Stimulated activated CD8-positive, alpha-beta memory T cell treated with anti-CD3 and anti-CD28 coated beads, Interleukin-7, amount 100 ng/mL, for 48 hours (primary cell): ENCODE data around the gene POP4.
A peak's percentile ranks its signal among the peaks of the same experiment; 100 is the strongest.
"Not testable (repeated sequence)": the region's sequence is repeated elsewhere in the genome, so short reads cannot be mapped to it uniquely, and the experiment has no call there.

Experiments
- DNase-seq, 2 donors: peaks; one replicate each; pipeline ENCODE4 v3.0.0-alpha.2; 2020; ENCODE audit warnings: low read depth in 1 of 2; ENCODE audit errors: extremely low read depth in 1 of 2

Gene POP4

GRCh38 chr19:29610574-29611271 lies 4.6 kb downstream of the POP4 start:
- peak; percentile 61 to 71 for DNase-seq

- no peak for DNase-seq
These were observed 6.0 kb downstream of the POP4 start for GRCh38 chr19:29612121-29612520.

DNA sequence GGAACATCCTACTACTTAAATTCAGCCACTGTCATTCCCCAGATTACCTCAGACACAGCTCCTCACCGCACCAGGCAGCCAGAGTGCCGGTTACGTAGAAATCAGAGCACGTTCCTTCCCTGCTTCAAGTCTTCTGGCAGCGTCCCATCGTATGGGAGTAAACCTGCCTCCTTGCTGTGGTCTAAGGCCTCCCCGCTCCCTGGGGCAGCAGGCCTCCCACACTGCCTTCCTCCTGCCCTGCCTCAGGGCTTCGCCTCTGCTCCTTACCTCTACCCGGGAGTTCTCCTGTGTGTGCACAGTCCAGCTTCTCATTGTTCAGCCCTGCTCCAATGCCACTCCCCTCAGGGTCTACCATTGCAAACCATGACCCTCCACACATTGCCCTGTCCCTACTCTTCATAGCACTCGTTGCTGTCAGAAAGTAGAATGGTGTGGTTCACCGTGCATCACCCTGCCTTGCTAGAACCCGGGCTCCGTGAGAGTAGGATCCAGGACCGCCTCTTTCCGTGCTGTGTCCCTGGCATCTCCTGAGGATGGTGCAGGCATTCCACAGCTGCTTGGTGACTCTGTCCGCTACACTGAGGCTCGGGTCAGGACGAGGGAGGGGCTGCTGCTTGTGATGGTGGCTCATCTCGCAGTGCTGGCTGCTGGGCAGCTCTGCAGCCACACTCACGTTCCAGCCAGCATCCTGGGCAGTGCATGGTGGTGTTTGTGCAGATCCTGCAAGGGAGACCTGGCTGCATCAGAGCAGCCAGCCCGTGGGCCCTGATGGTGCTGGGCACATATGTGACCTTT lies 6.9 kb downstream of the POP4 start:
- DNase-seq = no peak

- no peak for DNase-seq
These were observed 8.0 kb downstream of the POP4 start for GRCh38 chr19:29614046-29614445.

DNA sequence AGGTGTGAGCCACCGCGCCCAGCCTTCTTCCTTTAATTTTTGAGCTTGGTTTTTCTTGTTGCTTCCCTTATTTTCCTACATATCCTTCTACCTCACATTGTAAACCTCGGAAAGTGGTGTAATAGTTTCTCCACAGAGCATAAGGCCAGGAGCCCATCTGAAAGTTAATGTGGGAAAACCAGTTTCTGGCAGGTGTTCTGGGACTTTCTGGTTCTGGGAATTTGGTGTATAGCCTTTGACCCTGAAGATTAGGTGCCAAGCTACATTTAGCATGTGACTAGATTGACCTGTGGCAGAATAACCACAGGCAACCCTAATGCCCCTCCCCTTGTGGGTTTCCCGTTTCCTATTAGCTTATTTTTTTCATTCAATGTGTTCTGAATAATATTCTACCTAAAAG lies 8.7 kb downstream of the POP4 start:
- no peak for DNase-seq

GRCh38 chr19:29615891-29616425 lies 9.9 kb downstream of the POP4 start:
- no peak for DNase-seq

- no peak for DNase-seq
These were observed 10.5 kb downstream of the POP4 start for GRCh38 chr19:29616541-29616940.

DNA sequence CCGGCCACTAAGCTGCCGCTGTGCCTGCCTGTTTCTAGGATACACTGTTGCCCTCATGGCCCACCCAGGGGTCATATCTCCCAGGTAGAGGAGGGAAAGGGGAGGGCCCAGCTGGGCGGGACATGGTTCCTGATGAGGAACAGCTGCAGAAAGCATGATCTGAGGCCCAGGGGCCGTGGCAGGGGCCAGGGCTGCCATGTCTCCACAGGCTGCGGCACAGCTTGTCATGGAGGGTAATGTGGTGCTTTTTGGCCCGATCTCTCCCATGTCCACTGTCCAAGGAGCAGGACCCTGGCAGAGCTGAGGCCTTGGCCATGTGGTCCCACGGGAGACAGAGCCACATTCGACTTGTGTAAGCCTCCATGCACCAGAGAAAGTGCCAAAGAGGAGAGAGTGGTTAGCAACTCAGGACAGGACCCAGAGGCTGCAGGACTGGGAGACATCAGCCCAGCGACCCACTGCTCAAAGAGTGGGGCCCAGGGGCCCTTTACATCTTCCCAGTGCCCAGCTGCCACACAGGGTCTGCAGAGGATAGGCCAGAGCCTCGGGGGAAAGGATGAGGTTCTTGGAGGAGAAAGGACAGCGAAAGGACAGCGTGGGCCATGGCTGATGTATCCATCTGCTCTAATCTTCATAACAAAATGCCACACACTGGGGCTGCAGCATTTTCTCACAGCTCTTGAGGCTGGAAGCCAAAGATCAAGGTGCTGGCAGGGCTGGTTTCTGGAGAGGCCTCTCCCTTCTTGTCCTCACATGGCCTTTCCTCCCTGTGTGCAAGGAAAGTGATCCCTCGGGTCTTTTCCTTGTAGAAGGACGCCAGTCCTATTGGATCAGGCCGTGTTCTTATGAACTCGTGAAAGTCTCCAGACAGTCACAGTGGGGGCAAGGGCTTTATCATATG lies 11.5 kb downstream of the POP4 start:
- no peak for DNase-seq

DNA sequence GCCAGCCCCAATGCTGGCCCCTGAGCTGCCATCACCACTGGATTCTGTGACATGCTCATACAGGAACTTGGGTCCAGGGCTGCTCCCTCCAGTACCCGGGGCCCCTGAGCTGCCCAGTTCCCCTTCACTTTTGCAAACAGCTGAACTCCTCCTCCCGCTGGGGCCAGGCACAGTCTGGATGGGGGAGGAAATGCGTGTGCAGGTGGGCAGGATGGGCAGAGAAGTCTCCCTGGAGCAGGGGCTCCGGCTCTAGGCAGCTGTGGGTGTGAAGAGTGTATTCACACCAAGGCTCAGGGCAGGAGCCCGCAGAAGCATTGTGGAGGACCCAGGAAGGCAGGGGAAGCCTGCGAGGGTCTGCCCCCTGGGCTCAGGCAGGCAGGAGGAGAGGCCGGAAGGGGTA lies 12.4 kb downstream of the POP4 start:
- no peak for DNase-seq

DNA sequence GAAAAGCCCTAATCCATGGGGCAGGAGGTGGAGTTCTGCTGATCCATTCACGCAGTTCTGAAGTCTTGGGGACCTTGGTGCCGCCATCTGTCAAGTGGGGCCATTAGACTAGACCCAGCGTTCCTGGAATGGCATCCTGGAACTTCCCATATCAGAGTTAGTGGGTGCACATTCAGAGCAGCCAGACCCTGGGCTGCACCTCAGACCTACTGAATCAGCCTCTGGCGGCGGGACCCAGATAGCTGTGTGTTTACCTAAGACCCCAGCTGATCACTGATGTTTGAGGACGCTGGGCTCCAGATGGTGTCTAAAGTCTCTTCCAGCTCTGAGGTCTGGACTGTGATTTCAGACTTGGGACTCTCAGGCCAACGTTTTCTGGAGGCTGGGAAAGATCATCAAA lies 12.8 kb downstream of the POP4 start:
- no peak for DNase-seq

DNA sequence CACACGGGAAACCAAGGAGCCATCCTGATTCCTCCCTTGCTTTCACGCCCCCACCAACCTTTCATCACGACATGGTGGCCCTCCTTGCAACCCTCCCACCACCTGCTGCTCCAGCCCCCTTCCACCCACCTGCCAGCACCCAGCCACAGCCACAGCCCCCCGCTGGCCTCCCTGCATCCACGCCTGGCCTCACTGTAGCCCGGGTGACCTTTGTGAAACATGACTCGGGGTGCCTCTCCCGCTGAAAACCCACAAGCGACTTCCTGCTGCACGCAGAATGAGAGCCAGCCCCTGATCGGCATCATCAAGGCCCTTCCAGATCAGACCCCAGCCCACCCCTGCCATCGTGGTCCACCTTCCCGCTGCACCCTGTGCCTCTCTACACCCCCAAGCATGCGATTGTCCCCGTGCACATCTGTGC lies 14.9 kb downstream of the POP4 start:
- DNase-seq = peak; percentile 55 to 74

DNA sequence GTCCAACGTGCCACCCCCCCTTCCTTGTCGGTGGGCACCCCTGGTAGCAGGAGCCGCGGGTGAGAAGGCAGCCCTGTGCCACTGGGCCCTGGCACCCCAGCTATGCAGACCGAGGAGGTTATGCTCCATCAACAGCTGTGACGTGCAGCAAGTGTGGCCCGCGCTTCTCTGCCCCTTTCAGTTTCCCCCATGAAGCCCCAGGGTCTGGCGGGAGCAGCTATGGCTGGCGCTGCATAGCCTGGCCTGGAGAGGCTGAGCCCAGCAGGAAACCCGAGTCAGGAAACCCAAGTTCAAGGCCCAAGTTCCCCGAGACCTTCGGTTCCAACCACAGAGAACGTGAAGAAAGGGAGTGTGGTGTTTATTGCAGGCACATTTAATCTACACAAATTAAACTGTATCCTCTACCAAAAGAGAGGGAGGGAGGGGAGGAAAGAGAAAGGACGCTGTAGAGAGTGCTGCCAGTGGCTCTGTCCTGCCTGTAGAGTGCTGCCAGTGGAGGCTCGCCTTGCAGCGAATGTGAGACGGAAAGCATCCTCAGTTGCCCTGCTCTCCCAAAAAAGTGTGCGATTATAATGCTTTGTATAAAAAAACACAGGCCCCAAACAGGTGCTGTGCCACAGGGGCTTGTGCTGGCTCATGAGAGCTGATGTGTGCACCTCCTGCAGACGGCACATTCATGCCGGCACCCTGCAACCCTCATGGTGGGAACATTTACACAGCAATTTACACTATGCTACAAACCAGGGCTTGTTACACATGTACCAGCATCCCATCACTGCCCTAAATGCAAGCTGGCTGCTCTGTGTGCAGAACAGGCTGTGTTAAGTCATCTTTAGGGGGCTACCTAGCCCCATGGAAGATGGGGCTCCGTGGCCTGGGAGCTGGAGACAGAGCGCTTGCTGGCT lies 16.3 kb downstream of the POP4 start:
- peak in 1 of 2 donors; percentile 34 for DNase-seq

- DNase-seq = peak; percentile 65 to 83
These were observed 17.8 kb downstream of the POP4 start for GRCh38 chr19:29623726-29624488.

- no peak for DNase-seq
These were observed 18.6 kb downstream of the POP4 start for GRCh38 chr19:29624489-29625185.

GRCh38 chr19:29625186-29625651 lies 19.1 kb downstream of the POP4 start:
- DNase-seq = no peak

- DNase-seq = no peak
These were observed 20.3 kb downstream of the POP4 start for GRCh38 chr19:29626386-29626785.

- DNase-seq = not testable (repeated sequence)
These were observed 20.7 kb downstream of the POP4 start for GRCh38 chr19:29626832-29627231.

DNA sequence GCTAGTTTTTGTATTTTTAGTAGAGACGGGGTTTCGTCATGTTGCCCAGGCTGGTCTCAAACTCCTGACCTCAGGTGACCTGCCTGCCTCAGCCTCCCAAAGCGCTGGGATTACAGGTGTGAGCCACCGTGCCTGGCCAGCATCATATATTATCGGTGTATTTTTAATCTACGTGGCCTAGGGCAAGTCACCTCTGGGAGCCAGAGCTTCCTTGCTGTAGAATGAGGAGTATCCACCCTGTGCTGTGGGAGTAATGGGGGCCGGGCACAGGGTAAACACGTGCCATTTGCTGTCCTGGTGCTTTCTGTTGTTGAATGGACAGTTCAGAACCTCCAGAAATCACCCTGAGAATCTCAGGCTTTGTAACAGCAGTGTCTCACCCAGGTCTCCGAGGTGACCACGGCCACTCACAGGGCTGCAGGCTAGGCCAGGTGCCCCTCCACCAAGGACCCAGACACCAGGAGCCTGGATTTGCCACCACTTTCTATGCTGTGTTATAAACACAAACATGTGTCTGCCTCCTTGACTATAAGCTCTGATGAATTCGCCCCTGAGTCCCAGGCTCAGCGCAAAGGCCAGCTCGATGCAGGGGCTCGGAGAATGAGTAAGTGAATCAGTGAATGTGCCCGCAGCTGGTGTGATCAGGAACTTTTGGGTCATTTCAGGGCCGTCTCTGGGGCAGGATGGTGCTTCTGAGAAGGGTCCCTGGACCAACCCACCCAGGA lies 22.7 kb downstream of the POP4 start:
- no peak for DNase-seq
